K562 (cell line): ENCODE data around the gene MYH9. TPM values are rescaled to one million over a fixed set of nuclear protein-coding genes. Genes with fewer than 3 reads are reported as not detected.

Source experiments
- ATAC-seq: fragments of 200-7000 bp; cut with Tn5 transposase; 3 replicates; pipeline ENCODE4 v1.9.1; 2020; ENCODE audit warnings: moderate library complexity
- BruUV-seq: library from RNA; stranded (reverse); fragments of 400-500 nt; replicated peaks from 2 replicates; lab custom pipeline; 2021; lab: Mats Ljungman, UMichigan
- CTCF ChIA-PET: fragments of 300-600 bp; formaldehyde crosslinking; extraction: SDS; loops from one replicate; lab custom pipeline; 2021; ENCODE audit warnings: low intra/inter-chr PET ratio; lab: Yijun Ruan, JAX
- POLR2A ChIA-PET: fragments of 300-600, 350-650 bp; sonication (Branson Sonifier 250); formaldehyde crosslinking; extraction: SDS; loops from one replicate; lab custom pipeline; 2021; ENCODE audit warnings: antibody characterized with exemption, inconsistent platforms; lab: Yijun Ruan, JAX
- DNase-seq, 4 experiments: peaks; one replicate each; pipeline versions ENCODE4 v3.0.0 to v3.0.0-alpha.2; 2011 to 2018; ENCODE audit warnings: low spot score in 3 of 4, mixed read lengths in 3 of 4; ENCODE audit errors: extremely low read depth in 1 of 4
- FAIRE-seq: peaks from 2 replicates; lab custom pipeline; 2011; peaks lifted over from hg19 to GRCh38; lab: Jason Lieb, UNC
- H2AFZ ChIP-seq: 2 replicates; pipeline ENCODE4 v1.6.0; 2011; ENCODE audit warnings: low read depth, low read length, control low read depth, inconsistent platforms
- H3K27ac ChIP-seq: fragments of 200-600 bp; 3 replicates; pipeline ENCODE4 v1.8.0; 2011; ENCODE audit warnings: low read depth, mild to moderate bottlenecking, control low read depth, inconsistent platforms, low read length, moderate library complexity, mixed read lengths; ENCODE audit errors: extremely low read depth
- H3K27me3 ChIP-seq, 2 experiments: fragments of 300-600 bp in 1 of 2; 2 replicates in 1 of 2; 3 replicates in 1 of 2; pipeline versions ENCODE4 v1.6.0 to v1.8.0; 2011; ENCODE audit warnings: inconsistent platforms in 2 of 2, low read length in 2 of 2, mild to moderate bottlenecking in 1 of 2, mixed read lengths in 1 of 2, moderate library complexity in 1 of 2; ENCODE audit not compliant: control insufficient read depth in 2 of 2, insufficient read depth in 2 of 2
- H3K36me3 ChIP-seq: fragments of 300-600 bp; 3 replicates; pipeline ENCODE4 v1.8.0; 2011; ENCODE audit warnings: mild to moderate bottlenecking, low read length, inconsistent platforms; ENCODE audit not compliant: control insufficient read depth, insufficient read depth
- H3K4me1 ChIP-seq, 2 experiments: fragments of 200-600 bp in 1 of 2; replicated peaks in 1 of 2; 2 replicates in 1 of 2; 3 replicates in 1 of 2; pipeline versions ENCODE4 v1.5.1 to v1.8.0; 2011; ENCODE audit warnings: inconsistent platforms in 2 of 2, low read length in 2 of 2, mild to moderate bottlenecking in 1 of 2, mixed read lengths in 1 of 2, moderate library complexity in 1 of 2; ENCODE audit not compliant: control insufficient read depth in 2 of 2, insufficient read depth in 2 of 2
- H3K4me2 ChIP-seq: 2 replicates; pipeline ENCODE4 v1.6.1; 2011; ENCODE audit warnings: low read length, control low read depth, inconsistent platforms, mixed read lengths; ENCODE audit not compliant: insufficient read depth
- H3K4me3 ChIP-seq: fragments of 200-600 bp; sonication (generic), shearing (Covaris generic); 2 replicates; pipeline ENCODE4 v1.5.1; 2016; ENCODE audit warnings: control low read depth, inconsistent platforms
- H3K79me2 ChIP-seq: fragments of 200-600 bp; 3 replicates; pipeline ENCODE4 v1.8.0; 2011; ENCODE audit warnings: low read length, inconsistent platforms; ENCODE audit not compliant: control insufficient read depth, insufficient read depth
- H3K9ac ChIP-seq, 2 experiments: 2 replicates each; pipeline versions ENCODE4 v1.6.0 to v1.6.1; 2011; ENCODE audit warnings: low read depth in 2 of 2, low read length in 2 of 2, control low read depth in 1 of 2, inconsistent platforms in 1 of 2, mild to moderate bottlenecking in 1 of 2, mixed read lengths in 1 of 2; ENCODE audit not compliant: insufficient read depth in 1 of 2
- H3K9me1 ChIP-seq: one replicate; pipeline ENCODE4 v1.6.0; 2011; ENCODE audit warnings: inconsistent platforms, mild to moderate bottlenecking, low read length, moderate library complexity; ENCODE audit not compliant: control insufficient read depth, insufficient read depth
- H3K9me3 ChIP-seq: replicated peaks from 2 replicates; pipeline ENCODE4 v1.5.1; 2011; ENCODE audit warnings: low read depth, low read length, inconsistent platforms; ENCODE audit not compliant: control insufficient read depth, insufficient read depth
- H4K20me1 ChIP-seq: replicated peaks from 2 replicates; pipeline ENCODE4 v1.6.1; 2011; ENCODE audit warnings: low read length, inconsistent platforms, mixed read lengths; ENCODE audit not compliant: control insufficient read depth, insufficient read depth
- CEBPG ChIP-seq, 3 experiments: fragments of 200-800 bp in 1 of 3; sonication (Bioruptor generic) in 1 of 3; sonication (generic) in 1 of 3; formaldehyde crosslinking in 1 of 3; IDR thresholded peaks in 2 of 3; conservative IDR thresholded peaks in 1 of 3; 2 replicates each; pipeline versions ENCODE4 v1.6.1 to v1.8.0; 2016 to 2022; ENCODE audit warnings: missing compliant biosample characterization in 2 of 3, missing genetic modification characterization in 2 of 3, mild to moderate bottlenecking in 1 of 3, missing genetic modification reagents in 1 of 3
- ELF2 ChIP-seq: fragments of 250-450 bp; sonication (Bioruptor Pico); IDR thresholded peaks from 2 replicates; pipeline ENCODE4 v1.5.0; 2021; ENCODE audit warnings: mild to moderate bottlenecking
- NR2C2 ChIP-seq, 2 experiments: fragments of 200-800 bp in 1 of 2; sonication (Bioruptor generic) in 1 of 2; sonication (generic) in 1 of 2; formaldehyde crosslinking in 1 of 2; IDR thresholded peaks; 2 replicates each; pipeline versions ENCODE4 v1.6.1 to v1.8.0; 2016 to 2022; ENCODE audit warnings: mild to moderate bottlenecking in 1 of 2, missing compliant biosample characterization in 1 of 2, missing genetic modification characterization in 1 of 2, missing genetic modification reagents in 1 of 2
- RAD51 ChIP-seq: fragments of 450-650 bp; IDR thresholded peaks from 2 replicates; pipeline ENCODE4 v1.7.1; 2016; ENCODE audit warnings: low read depth, mild to moderate bottlenecking, borderline replicate concordance
- TFE3 ChIP-seq: fragments of 450-650 bp; formaldehyde crosslinking; IDR thresholded peaks from 2 replicates; pipeline ENCODE4 v1.4.0; 2020; ENCODE audit warnings: mild to moderate bottlenecking, mixed read lengths
- TOE1 ChIP-seq, 2 experiments: fragments of 450-650 bp in 1 of 2; sonication (generic) in 1 of 2; formaldehyde crosslinking in 1 of 2; IDR thresholded peaks; 2 replicates each; pipeline versions ENCODE4 v1.7.1 to v1.8.0; 2016 to 2022; ENCODE audit warnings: borderline replicate concordance in 2 of 2, mild to moderate bottlenecking in 2 of 2, antibody characterized with exemption in 1 of 2, inconsistent platforms in 1 of 2, low read depth in 1 of 2, missing genetic modification reagents in 1 of 2, moderate library complexity in 1 of 2
- USF1 ChIP-seq: sonication (generic); formaldehyde crosslinking; IDR thresholded peaks from 2 replicates; pipeline ENCODE4 v1.9.0; 2022; ENCODE audit warnings: mild to moderate bottlenecking, missing genetic modification reagents
- USF2 ChIP-seq: sonication (generic); formaldehyde crosslinking; IDR thresholded peaks from 2 replicates; pipeline ENCODE4 v1.5.0; 2020; ENCODE audit warnings: missing genetic modification reagents
- ZNF3 ChIP-seq: fragments of 250-450 bp; sonication (Bioruptor Pico); IDR thresholded peaks from 2 replicates; pipeline ENCODE4 v1.5.0; 2021; ENCODE audit warnings: mild to moderate bottlenecking, moderate library complexity
- ZNF431 ChIP-seq: sonication (generic); formaldehyde crosslinking; IDR thresholded peaks from 2 replicates; pipeline ENCODE4 v1.8.0; 2022; ENCODE audit warnings: mild to moderate bottlenecking, missing genetic modification reagents
- WGBS: fragments of 100-300 bp; shearing (Covaris generic); methylation state at CpG from one replicate; pipeline ENCODE4 v1.1.6; 2016; ENCODE audit warnings: low coverage, mixed read lengths; ENCODE audit not compliant: insufficient coverage; ENCODE audit errors: missing lambda C conversion rate; 5-methylcytosine and 5-hydroxymethylcytosine counted together
- in situ Hi-C: fragments of 300-500 bp; cut with MboI; formaldehyde crosslinking; loops from 4 replicates; pipeline ENCODE4 v1.15.0; 2018; ENCODE audit warnings: inconsistent platforms, mixed read lengths
- intact Hi-C: fragments of 100-400 bp; cut with micrococcal nuclease; formaldehyde crosslinking; loops from 2 replicates; pipeline ENCODE4 v1.14.2; 2022
- polyA plus RNA-seq, 8 experiments: library from polyadenylated mRNA; depleted of rRNA in 4 of 8; stranded (reverse) in 5 of 8; unstranded in 3 of 8; fragments of >200 nt; fragmentation: Nextera tagmentation in 2 of 8; fragmentation: Illumina TruSeq in 1 of 8; extraction: Ambion mirVana in 2 of 8; extraction: Trizol in 1 of 8; gene quantifications; 2 replicates each; pipeline versions ENCODE4 v1.2.1 to v1.2.3, GENCODE V29; 2011 to 2014; ENCODE audit warnings: inconsistent platforms in 1 of 8, missing spikeins in 1 of 8
- total RNA-seq, 7 experiments: library from RNA; depleted of rRNA in 6 of 7; stranded (reverse); fragments of >200 nt in 6 of 7; fragmentation: Illumina TruSeq in 2 of 7; extraction: Trizol in 2 of 7; gene quantifications; 2 replicates each; pipeline versions ENCODE4 v1.2.1 to v1.2.3, GENCODE V29; 2011 to 2021; ENCODE audit warnings: low replicate concordance in 1 of 7

Gene MYH9
- total and polyA plus RNA-seq, 9 of the 15 experiments (the other 6 are each of a cell fraction or from before 2014, with no cell fraction given), result 0.71 to 111 (median 24.6) TPM

- intact Hi-C loops, result no loop called here
- no peak overlapping the region for H3K27ac ChIP-seq
- no TSS peak for BruUV-seq
These were observed 9.6 kb upstream of the MYH9 start for GRCh38 chr22:36397131-36398093.

More at GRCh38 chr22:36397131-36398093, 9.6 kb upstream of the MYH9 start:
- H3K36me3 ChIP-seq, result no peaks in the 10 kb centered on the region
- no peaks in the 10 kb centered on the region for H3K9me3 ChIP-seq
- H4K20me1 ChIP-seq, result no peaks in the 10 kb centered on the region
- H2AFZ ChIP-seq, result no peak overlapping the region; the same call in 1 of the 2 replicates
- H3K9ac ChIP-seq, result peak overlapping the region in 1 of 2 experiments; percentile 17; a peak in 1 of 4 replicates
- no peak overlapping the region for H3K4me3 ChIP-seq
- H3K79me2 ChIP-seq, result no peaks in the 10 kb centered on the region
- 55% methylated on average over 13 of the region's 13 CpGs for WGBS
- no peaks in the 10 kb centered on the region for H3K9me1 ChIP-seq
- peak; percentile 33 for ATAC-seq
- FAIRE-seq, result no peak
- no peak for DNase-seq
- peaks cover 15 to 19% of the 10 kb centered on the region in 2 experiments for H3K4me1 ChIP-seq
- POLR2A ChIA-PET, result interaction anchor here (0.7 to 1.0 kb wide), 4 partner anchors 11 to 40 kb away, joined by 3 to 5 read pairs (median 3); no protein-coding TSS in a partner anchor
- TF ChIP-seq NR2C2 (CRISPR knock-in tag; IDR thresholded peaks at IDR 0.05), result no peak
- TF ChIP-seq NR2C2 (tag; IDR thresholded peaks at IDR 0.05), result peak; percentile 10; the same call in 1 of the 2 replicates
- peak; percentile 61; the same call in 1 of the 2 replicates for TF ChIP-seq TOE1 (IDR thresholded peaks at IDR 0.05; ENCODE audit: borderline replicate concordance)
- no peak for TF ChIP-seq TOE1 (CRISPR knock-in tag; IDR thresholded peaks at IDR 0.05; ENCODE audit: borderline replicate concordance, low read depth)
- TF ChIP-seq USF2 (CRISPR knock-in tag), result peak; percentile 30; the same call in 1 of the 2 replicates
- no peak for TF ChIP-seq ZNF431 (CRISPR knock-in tag)
- TF ChIP-seq ZNF3 (CRISPR knock-in tag), result 0 out of 2 replicates have a peak, but pooled peaks have one; percentile 46
- TF ChIP-seq TFE3, result peak; percentile 63
- peak; percentile 36 for TF ChIP-seq USF1 (CRISPR knock-in tag)
- no peak for TF ChIP-seq CEBPG (CRISPR knock-in tag; IDR thresholded peaks at IDR 0.05)
- TF ChIP-seq CEBPG (tag; conservative IDR thresholded peaks at IDR 0.05 in 1 of 2, IDR thresholded peaks at IDR 0.05 in 1 of 2), result peak in 1 of 2 experiments; percentile 45; a peak in 2 of 4 replicates
- TF ChIP-seq ELF2 (CRISPR knock-in tag), result no peak
- peak; percentile 73 for TF ChIP-seq RAD51
- in situ Hi-C loops, result no loop called here
- no peaks in the 10 kb centered on the region for H3K27me3 ChIP-seq
- H3K4me2 ChIP-seq, result no peak overlapping the region
- CTCF ChIA-PET, result no interaction called here
